Thymus (tissue), 14 donors: ENCODE measurements around the gene PODXL2. TPM values are rescaled to one million over a fixed set of nuclear protein-coding genes. Genes with fewer than 3 reads are reported as not detected.

Experiments used
- DNase-seq, 9 donors: peaks; one replicate each; pipeline ENCODE4 v3.0.0-alpha.2; 2013; ENCODE audit warnings: low spot score in 9 of 9, low read depth in 6 of 9, missing footprints in 1 of 9
- H3K27ac ChIP-seq, 2 donors: one replicate each; pipeline ENCODE4 v1.5.1; 2013; ENCODE audit warnings: control low read depth in 1 of 2, low read depth in 1 of 2, low read length in 1 of 2, mild to moderate bottlenecking in 1 of 2, moderate library complexity in 1 of 2
- H3K27me3 ChIP-seq, 2 donors: one replicate each; pipeline ENCODE4 v1.5.1; 2013; ENCODE audit warnings: low read length in 1 of 2; ENCODE audit not compliant: control insufficient read depth in 2 of 2, insufficient read depth in 1 of 2
- H3K36me3 ChIP-seq, 2 donors: one replicate each; pipeline ENCODE4 v1.5.1; 2013; ENCODE audit warnings: low read length in 1 of 2, mild to moderate bottlenecking in 1 of 2, moderate library complexity in 1 of 2; ENCODE audit not compliant: control insufficient read depth in 2 of 2, insufficient read depth in 2 of 2
- H3K4me1 ChIP-seq, 2 donors: one replicate each; pipeline ENCODE4 v1.5.1; 2013; ENCODE audit warnings: low read length in 2 of 2; ENCODE audit not compliant: control insufficient read depth in 2 of 2, insufficient read depth in 2 of 2
- H3K4me3 ChIP-seq, 2 donors: one replicate each; pipeline ENCODE4 v1.5.1; 2013; ENCODE audit warnings: low read length in 2 of 2, control low read depth in 1 of 2, mild to moderate bottlenecking in 1 of 2
- H3K9me3 ChIP-seq, 2 donors: one replicate each; pipeline ENCODE4 v1.5.1; 2013; ENCODE audit warnings: low read length in 1 of 2, mild to moderate bottlenecking in 1 of 2; ENCODE audit not compliant: control insufficient read depth in 2 of 2, insufficient read depth in 1 of 2
- WGBS: extraction: QIAGEN DNeasy Blood & Tissue Kit; methylation state at CpG from one replicate; pipeline ENCODE4 v1.1.7; 2013; 5-methylcytosine and 5-hydroxymethylcytosine counted together
- long read RNA-seq, 10 donors: transcript quantifications; one replicate each; lab custom pipeline, GENCODE V29; 2026
- polyA plus RNA-seq: library from polyadenylated mRNA; stranded (reverse); fragments of 200-250 nt; gene quantifications from one replicate; pipeline ENCODE4 v1.2.3, GENCODE V29; 2013
- total RNA-seq: library from RNA; stranded (reverse); fragments of 120-200 nt; gene quantifications from one replicate; pipeline ENCODE4 v1.2.4, GENCODE V29; 2013
- donor health status: healthy.

Gene PODXL2, protein sequence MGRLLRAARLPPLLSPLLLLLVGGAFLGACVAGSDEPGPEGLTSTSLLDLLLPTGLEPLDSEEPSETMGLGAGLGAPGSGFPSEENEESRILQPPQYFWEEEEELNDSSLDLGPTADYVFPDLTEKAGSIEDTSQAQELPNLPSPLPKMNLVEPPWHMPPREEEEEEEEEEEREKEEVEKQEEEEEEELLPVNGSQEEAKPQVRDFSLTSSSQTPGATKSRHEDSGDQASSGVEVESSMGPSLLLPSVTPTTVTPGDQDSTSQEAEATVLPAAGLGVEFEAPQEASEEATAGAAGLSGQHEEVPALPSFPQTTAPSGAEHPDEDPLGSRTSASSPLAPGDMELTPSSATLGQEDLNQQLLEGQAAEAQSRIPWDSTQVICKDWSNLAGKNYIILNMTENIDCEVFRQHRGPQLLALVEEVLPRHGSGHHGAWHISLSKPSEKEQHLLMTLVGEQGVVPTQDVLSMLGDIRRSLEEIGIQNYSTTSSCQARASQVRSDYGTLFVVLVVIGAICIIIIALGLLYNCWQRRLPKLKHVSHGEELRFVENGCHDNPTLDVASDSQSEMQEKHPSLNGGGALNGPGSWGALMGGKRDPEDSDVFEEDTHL
- total RNA-seq (4.3 TPM), polyA plus RNA-seq (2.2 TPM)
- long read RNA-seq, donor 1: 0 reads
- long read RNA-seq, donor 2, transcript PODXL2-201 (8 exons, 2,186 nt): major isoform, 5 of 5 reads
- long read RNA-seq, donor 2, partial matches to known transcripts: 0 of 5 reads
- long read RNA-seq, donor 2, other reads (novel, unspliced or antisense): 0 of 5 reads
- long read RNA-seq, donor 3, partial matches to known transcripts: 6 of 7 reads
- long read RNA-seq, donor 3, other reads (novel, unspliced or antisense): 0 of 7 reads
- long read RNA-seq, donor 4: 0 reads
- long read RNA-seq, donor 5, partial matches to known transcripts: 0 of 4 reads
- long read RNA-seq, donor 5, other reads (novel, unspliced or antisense): 0 of 4 reads
- long read RNA-seq, donor 6: 0 reads
- long read RNA-seq, donor 7: 0 reads
- long read RNA-seq, donor 8: 0 reads
- long read RNA-seq, donor 9, partial matches to known transcripts: 0 of 2 reads
- long read RNA-seq, donor 9, other reads (novel, unspliced or antisense): 0 of 2 reads
- long read RNA-seq, donor 10, partial matches to known transcripts: 0 of 1 reads
- long read RNA-seq, donor 10, other reads (novel, unspliced or antisense): 0 of 1 reads

DNA sequence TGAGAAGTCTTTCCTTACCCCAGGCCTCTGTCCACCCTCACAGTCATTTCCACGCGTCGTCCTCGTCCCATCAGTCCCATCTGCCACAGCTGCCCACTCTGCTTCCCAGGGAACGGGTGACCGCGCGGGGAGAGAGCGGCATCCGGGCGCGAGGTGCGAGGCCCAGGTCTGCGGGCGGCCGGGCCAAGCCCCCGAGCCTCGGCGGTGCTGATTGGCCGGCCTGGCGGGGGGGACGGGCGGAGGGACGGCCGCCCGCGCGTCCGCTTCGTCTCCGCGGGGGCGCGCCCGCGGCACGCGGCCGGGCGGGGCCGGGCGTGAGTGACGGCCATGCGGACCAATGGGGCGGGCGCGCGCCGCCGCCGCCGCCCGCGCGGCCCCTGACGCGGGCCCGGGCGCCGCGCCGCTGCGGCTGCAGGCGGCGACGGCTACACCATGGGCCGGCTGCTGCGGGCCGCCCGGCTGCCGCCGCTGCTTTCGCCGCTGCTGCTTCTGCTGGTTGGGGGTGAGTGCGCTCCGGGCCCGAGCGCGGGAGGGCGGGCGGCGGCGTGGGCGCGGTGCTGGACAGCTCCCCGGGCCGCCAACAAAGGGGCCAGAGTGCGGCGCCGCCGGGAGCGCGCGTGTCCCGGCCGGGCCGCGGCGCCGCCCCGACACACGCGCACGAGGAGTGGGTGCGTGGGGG lies at the start of gene PODXL2:
PODXL2 (plus strand) TSS at position 398 of the 679 bp plus-strand sequence; CDS start at position 433, 35 bp downstream.
- peaks cover 0 to 16% of the 10 kb centered on the region in 2 donors for H3K4me1 ChIP-seq
- peaks cover 0 to 5% of the 10 kb centered on the region in 2 donors for H3K9me3 ChIP-seq
- no peak within 1 kb of the TSS for H3K27ac ChIP-seq
- peaks cover 17 to 27% of the 10 kb centered on the region in 2 donors for H3K27me3 ChIP-seq
- H3K36me3 ChIP-seq: no peaks in the 10 kb centered on the region
- peak in 2 of 9 donors; percentile 21 to 30 for DNase-seq
- 7% methylated on average over 105 of the region's 105 CpGs for WGBS
- H3K4me3 ChIP-seq: peak within 1 kb of the TSS; percentile 17 to 60

DNA sequence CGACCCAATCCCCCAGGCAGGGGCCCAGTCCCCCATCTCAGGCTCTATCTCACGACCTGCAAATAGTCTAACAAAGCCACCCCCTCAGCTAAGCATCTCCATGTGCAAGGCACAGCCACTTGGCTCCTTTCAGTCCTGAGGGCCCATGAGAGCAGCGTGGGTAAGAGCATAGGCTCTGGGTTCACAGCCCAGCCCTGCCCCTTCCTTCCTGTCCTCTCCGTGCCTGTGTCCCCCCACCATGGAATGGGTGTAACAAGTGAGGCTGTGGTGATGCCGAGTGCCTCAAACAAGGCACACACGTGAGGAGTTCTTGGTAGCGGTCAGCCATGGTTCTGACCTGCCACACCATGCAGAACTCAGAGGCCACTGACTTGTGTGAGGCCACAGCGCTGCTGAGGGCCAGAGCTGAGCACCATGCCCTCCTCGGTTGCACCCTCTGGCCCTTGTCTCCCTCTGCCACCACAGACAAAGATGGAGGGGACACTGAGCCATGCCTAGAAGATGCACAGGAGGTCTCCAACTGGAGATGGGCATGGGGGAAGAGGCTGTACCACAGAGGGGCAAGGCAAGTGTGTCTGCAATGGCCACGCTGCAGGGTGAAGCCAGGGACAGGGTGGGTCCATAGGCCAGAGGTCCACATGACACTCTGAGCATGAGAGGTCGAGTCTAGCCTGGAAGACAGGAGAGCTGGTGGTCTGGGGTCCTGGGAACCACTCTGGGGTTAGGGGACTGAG lies 48.5 kb upstream of the PODXL2 start:
- Histone ChIP-seq H3K4me1 (no peaks in the 10 kb centered on the region), H3K27me3 (no peaks in the 10 kb centered on the region), H3K27ac (no peak overlapping the region), H3K9me3 (no peaks in the 10 kb centered on the region), H3K4me3 (no peak overlapping the region), H3K36me3 (peaks cover 15 to 30% of the 10 kb centered on the region in 2 donors)
- DNase-seq: no peak
- 86% methylated on average over 11 of the region's 11 CpGs for WGBS

DNA sequence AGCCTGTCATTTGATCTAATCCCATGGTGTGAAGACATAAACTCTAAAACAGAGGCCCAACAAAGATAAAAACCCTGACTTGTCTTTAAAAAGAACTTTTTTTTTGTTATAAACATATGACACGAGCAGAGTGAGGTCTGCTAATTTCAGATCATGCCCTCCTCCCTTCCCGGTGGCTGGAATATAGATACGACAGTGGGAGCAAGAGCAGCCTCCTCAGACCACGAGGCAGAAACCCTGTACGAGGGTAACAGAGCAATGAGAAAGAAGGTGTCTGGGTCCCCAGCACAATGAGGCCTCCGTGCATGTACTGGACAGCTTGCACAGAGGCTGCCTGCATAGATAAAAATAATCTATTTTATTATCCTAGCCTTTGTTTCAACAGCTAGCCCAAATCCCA lies 44.3 kb upstream of the PODXL2 start:
- H3K4me1 ChIP-seq: peaks cover 5 to 16% of the 10 kb centered on the region in 2 donors
- peaks cover 10 to 16% of the 10 kb centered on the region in 2 donors for H3K36me3 ChIP-seq
- no peaks in the 10 kb centered on the region for H3K9me3 ChIP-seq

DNA sequence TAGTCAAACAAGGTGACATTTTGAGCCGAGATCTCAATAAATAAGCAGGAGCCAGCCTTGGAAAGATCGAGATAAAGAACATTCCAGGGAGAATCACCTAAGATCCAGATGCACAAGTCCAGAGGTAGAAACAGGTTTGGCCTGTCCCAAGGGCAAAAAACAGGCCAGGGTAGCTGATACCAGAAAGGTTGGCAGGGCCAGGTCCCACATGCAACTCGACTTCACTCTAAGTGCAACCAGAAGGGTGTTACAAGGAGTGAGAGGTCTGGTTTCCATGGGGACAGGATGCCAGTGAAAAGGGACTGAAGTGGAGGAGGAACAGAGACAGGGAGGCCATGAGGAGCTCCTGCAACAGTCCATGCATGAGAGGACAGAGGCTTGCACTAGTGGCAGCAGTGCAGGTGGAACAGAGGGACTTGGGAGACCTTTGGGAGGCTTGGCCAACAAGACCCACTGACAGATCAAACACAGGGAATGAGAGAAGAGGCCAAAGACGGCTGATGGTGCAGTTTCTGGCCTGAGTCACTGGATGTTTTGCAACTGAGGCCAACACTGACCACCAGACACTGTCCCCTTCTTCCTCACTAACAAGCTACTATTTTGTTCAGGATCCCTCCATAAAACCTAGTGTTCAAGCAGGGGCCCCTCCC lies 43.7 kb upstream of the PODXL2 start:
- H3K4me3 ChIP-seq: no peak overlapping the region
- no peaks in the 10 kb centered on the region for H3K9me3 ChIP-seq
- H3K4me1 ChIP-seq: peaks cover 6 to 16% of the 10 kb centered on the region in 2 donors
- H3K36me3 ChIP-seq: peaks cover 7 to 13% of the 10 kb centered on the region in 2 donors
- no peaks in the 10 kb centered on the region for H3K27me3 ChIP-seq
- 93% methylated on average over 4 of the region's 4 CpGs for WGBS
- DNase-seq: no peak
- H3K27ac ChIP-seq: no peak overlapping the region

More for the DNA sequence above, 44.3 kb upstream of the PODXL2 start:
- no peak overlapping the region for H3K27ac ChIP-seq
- whole genome bisulfite sequencing: 98% methylated on average over 6 of the region's 6 CpGs
- no peak overlapping the region for H3K4me3 ChIP-seq
- no peak for DNase-seq
- H3K27me3 ChIP-seq: no peaks in the 10 kb centered on the region

DNA sequence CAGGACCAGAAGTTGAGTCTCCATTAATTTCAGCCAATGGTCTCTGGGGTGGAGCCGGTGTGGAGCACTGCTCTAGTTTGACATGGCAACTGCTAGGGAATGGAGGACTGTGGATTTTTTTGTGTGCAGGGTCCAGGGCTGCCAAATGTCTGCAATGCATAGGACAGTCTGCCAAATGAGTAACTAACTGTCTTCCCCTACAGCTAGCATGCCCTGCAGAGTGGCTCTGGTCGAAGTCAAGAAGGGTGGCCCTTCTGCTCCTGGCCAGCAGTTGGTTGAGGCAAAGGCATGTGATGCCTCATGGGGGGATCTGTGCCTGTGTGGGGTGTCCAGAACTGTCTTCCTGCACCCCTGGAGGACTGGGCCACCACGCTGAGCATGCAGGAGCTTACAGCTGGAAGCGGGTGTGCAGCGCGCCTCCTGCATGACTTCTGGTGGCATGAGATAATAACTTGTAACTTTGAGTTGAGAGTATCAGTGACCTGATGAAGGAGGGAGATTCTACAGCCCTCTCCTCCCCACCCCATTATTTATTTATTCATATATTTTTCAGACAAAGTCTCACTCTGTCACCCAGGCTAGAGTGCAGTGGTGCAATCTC lies 43.1 kb upstream of the PODXL2 start:
- H3K27me3 ChIP-seq: no peaks in the 10 kb centered on the region
- WGBS: 97% methylated on average over 6 of the region's 6 CpGs
- no peak for DNase-seq
- H3K4me3 ChIP-seq: no peak overlapping the region
- H3K36me3 ChIP-seq: peaks cover 5 to 8% of the 10 kb centered on the region in 2 donors
- H3K4me1 ChIP-seq: peaks cover 6 to 16% of the 10 kb centered on the region in 2 donors
- H3K9me3 ChIP-seq: no peaks in the 10 kb centered on the region
- no peak overlapping the region for H3K27ac ChIP-seq

DNA sequence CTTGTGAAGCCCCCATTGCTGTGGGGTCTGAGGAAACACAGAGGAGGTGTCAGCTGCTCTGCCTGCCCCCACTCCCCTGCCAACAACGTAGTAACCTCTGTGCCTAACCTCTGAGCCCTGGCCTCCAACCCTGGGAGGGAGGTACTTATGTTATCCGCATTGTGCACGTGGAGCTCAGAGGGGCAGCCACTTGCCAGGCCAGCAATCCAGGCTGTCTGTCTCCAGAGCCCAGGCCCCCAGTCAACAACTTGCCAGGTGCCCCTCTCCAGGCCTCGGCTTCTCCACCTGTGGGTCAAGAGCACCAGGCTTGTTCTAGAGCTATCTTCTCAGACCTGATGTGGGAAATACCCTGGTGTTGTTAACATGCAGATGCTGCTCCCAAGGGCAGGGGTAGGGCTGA lies 41.1 kb upstream of the PODXL2 start:
- no peaks in the 10 kb centered on the region for H3K27me3 ChIP-seq
- H3K27ac ChIP-seq: no peak overlapping the region
- no peaks in the 10 kb centered on the region for H3K9me3 ChIP-seq
- peaks cover 13 to 27% of the 10 kb centered on the region in 2 donors for H3K4me1 ChIP-seq
- WGBS: 97% methylated on average over 4 of the region's 4 CpGs
- DNase-seq: no peak
- peaks cover 0 to 3% of the 10 kb centered on the region in 2 donors for H3K36me3 ChIP-seq
- H3K4me3 ChIP-seq: no peak overlapping the region

DNA sequence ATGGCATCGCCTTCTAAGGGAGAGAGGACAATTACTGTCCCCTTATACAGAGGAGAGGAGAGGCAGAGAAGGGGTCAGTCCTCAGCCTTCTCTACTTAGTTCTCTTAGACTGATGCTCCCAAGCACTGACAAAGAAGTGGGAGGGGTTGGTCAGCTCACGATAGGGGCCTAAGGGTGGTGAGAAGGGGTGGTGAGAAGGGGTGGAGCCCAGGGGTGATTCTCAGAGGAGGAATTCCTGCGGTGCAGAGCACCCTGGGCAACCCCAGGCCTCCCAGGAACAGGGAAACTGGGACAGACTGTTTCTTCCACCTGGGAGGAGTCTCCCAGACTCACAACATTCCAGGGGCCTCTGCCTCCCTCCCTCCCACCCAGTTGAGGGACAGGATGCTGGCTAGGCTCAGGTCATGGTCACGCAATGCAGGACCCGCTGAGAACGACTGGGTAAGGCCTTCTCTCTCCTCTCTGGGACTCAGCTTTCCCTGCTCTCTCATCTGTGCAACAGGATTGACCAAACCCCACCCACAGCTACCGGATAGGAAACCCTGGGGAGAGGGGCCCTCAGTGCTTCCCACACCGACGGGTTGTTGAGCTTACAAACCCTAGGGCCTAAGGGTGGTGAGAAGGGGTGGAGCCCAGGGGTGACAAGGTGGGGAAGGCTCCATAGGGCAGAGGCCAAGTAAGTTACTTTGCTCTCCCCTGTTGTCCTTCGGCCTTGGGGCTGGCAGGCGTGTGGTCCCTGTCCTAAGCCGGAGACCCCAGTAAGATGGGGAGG lies 40.0 kb upstream of the PODXL2 start:
- Histone ChIP-seq H3K4me1 (peaks cover 13 to 27% of the 10 kb centered on the region in 2 donors), H3K36me3 (peaks cover 0 to 3% of the 10 kb centered on the region in 2 donors), H3K27ac (no peak overlapping the region), H3K9me3 (no peaks in the 10 kb centered on the region), H3K27me3 (no peaks in the 10 kb centered on the region), H3K4me3 (peak overlapping the region; percentile 67 to 74)
- WGBS: 41% methylated on average over 12 of the region's 12 CpGs
- DNase-seq: peak in 1 of 9 donors; percentile 44
